PC-9 (cell line): ENCODE measurements around the gene RYR3. TPM values are rescaled to one million over a fixed set of nuclear protein-coding genes. Genes with fewer than 3 reads are reported as not detected.
A peak's percentile ranks its signal among the peaks of the same experiment; 100 is the strongest.

Experiments
- BruUV-seq: library from RNA; stranded (reverse); fragments of 400-500 nt; replicated peaks from 2 replicates; lab custom pipeline; 2021; lab: Mats Ljungman, UMichigan
- CTCF ChIA-PET: fragments of 300-600 bp; sonication (Branson Sonifier 250); formaldehyde crosslinking; loops from one replicate; lab custom pipeline; 2022; ENCODE audit warnings: antibody characterized with exemption; lab: Charles Lee
- POLR2A ChIA-PET: fragments of 300-600 bp; sonication (Branson Sonifier 250); formaldehyde crosslinking; loops from one replicate; lab custom pipeline; 2022; ENCODE audit warnings: antibody characterized with exemption; ENCODE audit not compliant: unreplicated experiment; lab: Charles Lee
- DNase-seq, 2 experiments: peaks; one replicate each; pipeline versions ENCODE4 v3.0.0 to v3.0.0-alpha.2; 2015 to 2022; ENCODE audit warnings: mixed read lengths in 1 of 2
- H2AFZ ChIP-seq: fragments of 200-600 bp; sonication (generic); 2 replicates; pipeline ENCODE4 v1.8.1; 2017; ENCODE audit warnings: antibody characterized with exemption
- H3F3A ChIP-seq: fragments of 200-600 bp; sonication (generic); 2 replicates; pipeline ENCODE4 v1.8.1; 2017; ENCODE audit warnings: antibody characterized with exemption, mild to moderate bottlenecking, low read depth; ENCODE audit not compliant: insufficient read depth
- H3K27ac ChIP-seq: fragments of 200-600 bp; sonication (generic); 2 replicates; pipeline ENCODE4 v1.6.1; 2016; ENCODE audit warnings: mixed run types
- H3K27me3 ChIP-seq: fragments of 200-600 bp; sonication (generic); 2 replicates; pipeline ENCODE4 v1.6.1; 2016; ENCODE audit warnings: low read depth, mixed run types; ENCODE audit not compliant: insufficient read depth
- H3K36me3 ChIP-seq: fragments of 200-600 bp; sonication (generic); 2 replicates; pipeline ENCODE4 v1.6.1; 2016; ENCODE audit warnings: low read depth, mixed run types
- H3K4me1 ChIP-seq: fragments of 200-600 bp; sonication (generic); replicated peaks from 2 replicates; pipeline ENCODE4 v1.6.1; 2016; ENCODE audit warnings: mixed run types; ENCODE audit not compliant: insufficient read depth
- H3K4me2 ChIP-seq: fragments of 200-600 bp; sonication (generic); 2 replicates; pipeline ENCODE4 v1.6.1; 2017; ENCODE audit warnings: mixed run types
- H3K4me3 ChIP-seq: fragments of 200-600 bp; sonication (generic); 2 replicates; pipeline ENCODE4 v1.6.1; 2016; ENCODE audit warnings: mixed run types
- H3K79me2 ChIP-seq: fragments of 200-600 bp; sonication (generic); 2 replicates; pipeline ENCODE4 v1.6.1; 2017; ENCODE audit warnings: low read depth, mixed run types
- H3K9me2 ChIP-seq: fragments of 200-600 bp; sonication (generic); 2 replicates; pipeline ENCODE4 v1.8.1; 2017; ENCODE audit warnings: mild to moderate bottlenecking; ENCODE audit not compliant: insufficient read depth
- H3K9me3 ChIP-seq: fragments of 200-600 bp; sonication (generic); 2 replicates; pipeline ENCODE4 v1.8.1; 2016; ENCODE audit warnings: low read depth; ENCODE audit not compliant: insufficient read depth
- H4K20me1 ChIP-seq: fragments of 200-600 bp; sonication (generic); 2 replicates; pipeline ENCODE4 v1.8.1; 2017; ENCODE audit not compliant: insufficient read depth
- CTCF ChIP-seq: fragments of 200-600 bp; sonication (generic); conservative IDR thresholded peaks from 2 replicates; pipeline ENCODE4 v1.6.1; 2017; ENCODE audit warnings: mixed run types, antibody characterized with exemption, mild to moderate bottlenecking, moderate library complexity
- EZH2 ChIP-seq: fragments of 200-600 bp; sonication (generic); IDR thresholded peaks from 2 replicates; pipeline ENCODE4 v1.8.0; 2017; ENCODE audit warnings: antibody characterized with exemption, low read depth
- intact Hi-C: fragments of 100-400 bp; cut with micrococcal nuclease; formaldehyde crosslinking; loops from one replicate; pipeline ENCODE4 v1.10.0; 2022; ENCODE audit not compliant: unreplicated experiment
- total RNA-seq: library from RNA; stranded (reverse); gene quantifications from 2 replicates; pipeline ENCODE4 v1.2.3, GENCODE V29; 2021

Gene RYR3
- total RNA-seq, 1 experiment from 2014 or later = 0.15 TPM

- BruUV-seq = no TSS peak
- CTCF ChIA-PET = interaction anchor here (1.1 kb wide), 1 partner anchor 376 kb away, joined by 3 read pairs; no protein-coding TSS in a partner anchor
These were observed 344.1 kb downstream of the RYR3 start for GRCh38 chr15:33654860-33655259.

GRCh38 chr15:33655488-33655887 is 344.7 kb downstream of the RYR3 start:
- TF ChIP-seq CTCF (no peak), EZH2 (no peak)
- Histone ChIP-seq H4K20me1 (no peaks in the 10 kb centered on the region), H2AFZ (no peak overlapping the region), H3K79me2 (no peaks in the 10 kb centered on the region), H3K36me3 (no peaks in the 10 kb centered on the region), H3K4me1 (no peaks in the 10 kb centered on the region), H3K4me3 (no peak overlapping the region), H3K4me2 (no peak overlapping the region), H3F3A (no peaks in the 10 kb centered on the region), H3K27me3 (no peaks in the 10 kb centered on the region), H3K27ac (no peak overlapping the region), H3K9me3 (no peaks in the 10 kb centered on the region), H3K9me2 (no peaks in the 10 kb centered on the region)
- BruUV-seq = no TSS peak
- DNase-seq = no peak
- ChIA-PET CTCF (no interaction called here), POLR2A (no interaction called here)
- intact Hi-C loops = no loop called here

More at GRCh38 chr15:33654860-33655259, 344.1 kb downstream of the RYR3 start:
- Histone ChIP-seq H3K4me2 (no peak overlapping the region), H3K27me3 (no peaks in the 10 kb centered on the region), H3K79me2 (no peaks in the 10 kb centered on the region), H3K4me1 (no peaks in the 10 kb centered on the region), H3K36me3 (no peaks in the 10 kb centered on the region), H2AFZ (no peak overlapping the region), H3K9me2 (no peaks in the 10 kb centered on the region), H3K4me3 (no peak overlapping the region), H3K27ac (no peak overlapping the region), H3F3A (no peaks in the 10 kb centered on the region), H3K9me3 (no peaks in the 10 kb centered on the region), H4K20me1 (no peaks in the 10 kb centered on the region)
- intact Hi-C loops = no loop called here
- DNase-seq = peak in 1 of 2 experiments; percentile 8
- POLR2A ChIA-PET = no interaction called here
- TF ChIP-seq CTCF (no peak), EZH2 (no peak)

GRCh38 chr15:33656168-33656567 is 345.4 kb downstream of the RYR3 start:
- Histone ChIP-seq H3K4me1 (no peaks in the 10 kb centered on the region), H3K4me3 (no peak overlapping the region), H3K4me2 (no peak overlapping the region), H3K27me3 (no peaks in the 10 kb centered on the region), H3K9me3 (no peaks in the 10 kb centered on the region), H2AFZ (no peak overlapping the region), H3K9me2 (no peaks in the 10 kb centered on the region), H3K27ac (no peak overlapping the region), H4K20me1 (no peaks in the 10 kb centered on the region), H3F3A (no peaks in the 10 kb centered on the region), H3K79me2 (no peaks in the 10 kb centered on the region), H3K36me3 (no peaks in the 10 kb centered on the region)
- no peak for DNase-seq
- intact Hi-C loops = no loop called here
- POLR2A ChIA-PET = no interaction called here
- TF ChIP-seq EZH2 (no peak), CTCF (no peak)
- BruUV-seq = no TSS peak
- CTCF ChIA-PET = no interaction called here
